ENCODE results near the gene AMIGO1. TPM values are rescaled to one million over a fixed set of nuclear protein-coding genes. Genes with fewer than 3 reads are reported as not detected.

The AMIGO1 gene
- total and polyA plus RNA-seq, 2 of the 8 experiments (the other 6 are each of a cell fraction or from before 2014, with no cell fraction given) = 1.5 to 2.7 TPM

GRCh38 chr1:109528712-109529111 lies 19.2 kb upstream of the AMIGO1 start:
- no peak overlapping the region for H2AK5ac ChIP-seq (ENCODE audit: low read depth, low read length)
- no peaks in the 10 kb centered on the region; the same call in 1 of the 2 replicates for H3K23me2 ChIP-seq (ENCODE audit: low read depth, low read length)
- H2AFZ ChIP-seq (ENCODE audit: low read length) = no peak overlapping the region
- H3K23ac ChIP-seq (ENCODE audit: insufficient read length) = no peak overlapping the region
- TF ChIP-seq NANOG (IDR thresholded peaks at IDR 0.05; ENCODE audit: insufficient read depth, low read depth, low read length, poor library complexity, severe bottlenecking) (no peak), BACH1 (IDR thresholded peaks at IDR 0.05; ENCODE audit: low read length) (no peak), HDAC6 (IDR thresholded peaks at IDR 0.05; ENCODE audit: low read depth, low read length) (no peak), EGR1 (IDR thresholded peaks at IDR 0.05; ENCODE audit: borderline replicate concordance, low read depth, low read length) (no peak), RBBP5 (IDR thresholded peaks at IDR 0.05; ENCODE audit: borderline replicate concordance, low read depth, low read length) (no peak), RXRA (IDR thresholded peaks at IDR 0.05; ENCODE audit: insufficient read depth, low read depth, low read length) (no peak), JUND (IDR thresholded peaks at IDR 0.05; ENCODE audit: low read length) (no peak), POU5F1 (IDR thresholded peaks at IDR 0.05; ENCODE audit: low read depth, low read length) (no peak), CREB1 (IDR thresholded peaks at IDR 0.05) (no peak), GTF2F1 (IDR thresholded peaks at IDR 0.05; ENCODE audit: borderline replicate concordance, low read depth, low read length) (no peak), NRF1 (IDR thresholded peaks at IDR 0.05; ENCODE audit: low read depth, low read length) (no peak), SRF (IDR thresholded peaks at IDR 0.05; ENCODE audit: low read depth, low read length) (no peak), ZNF274 (IDR thresholded peaks at IDR 0.05; ENCODE audit: borderline replicate concordance, extremely low read depth, low read length) (no peak)
- H2BK5ac ChIP-seq (ENCODE audit: low read depth, low read length) = no peak overlapping the region
- no peak overlapping the region for H4K8ac ChIP-seq (ENCODE audit: extremely low read depth, insufficient read depth, low read length)
- no peak overlapping the region for H3K14ac ChIP-seq (ENCODE audit: insufficient read length)
- CTCF ChIA-PET (ENCODE audit: partially characterized antibody) = interaction anchor here (0.6 to 26.3 kb wide), 10 partner anchors 11 to 292 kb away, joined by 3 to 1755 read pairs (median 3); partner anchors contain the start of genes AMIGO1, ATXN7L2, CYB561D1 and GPR61
- POLR2A ChIA-PET (ENCODE audit: partially characterized antibody) = interaction anchor here (1.1 to 1.6 kb wide), 2 partner anchors 19 to 30 kb away, joined by 3 to 7 read pairs; partner anchors contain the start of gene AMIGO1
- FAIRE-seq (no peak), DNase-seq (ENCODE audit: low read depth in 1 of 2, low spot score in 2 of 2) (no peak)
- no peak overlapping the region for H3K27ac ChIP-seq (ENCODE audit: low read depth, low read length)
- H4K91ac ChIP-seq (replicated peaks; ENCODE audit: insufficient read length, low read length) = no peak overlapping the region
- no peak overlapping the region for H3K18ac ChIP-seq (ENCODE audit: extremely low read depth, low read length)
- no peak overlapping the region for H3K4ac ChIP-seq (replicated peaks; ENCODE audit: insufficient read length, low read depth, low read length)
- H2BK12ac ChIP-seq (ENCODE audit: low read depth, low read length) = no peak overlapping the region
- no peak overlapping the region for H3K56ac ChIP-seq (replicated peaks; ENCODE audit: insufficient read length, low read depth, low read length)
- no peaks in the 10 kb centered on the region for H3K9me3 ChIP-seq (ENCODE audit: insufficient read depth in 2 of 2, low read depth in 1 of 2, low read length in 1 of 2)
- no peak overlapping the region for H2BK15ac ChIP-seq (ENCODE audit: low read length)
- no peaks in the 10 kb centered on the region for H3K79me2 ChIP-seq (ENCODE audit: control insufficient read depth in 1 of 2, insufficient read depth in 2 of 2, low read length in 2 of 2)
- no peak overlapping the region for H4K5ac ChIP-seq (ENCODE audit: insufficient read length, low read depth, low read length)
- no peak overlapping the region for H3K4me3 ChIP-seq (ENCODE audit: extremely low read depth in 1 of 4, insufficient read depth in 2 of 4, low read depth in 3 of 4, low read length in 4 of 4)
- 98% methylated on average over 3 of the region's 3 CpGs; no CpG with 5 or more reads in 1 of the 2 experiments for WGBS, 2 experiments (ENCODE audit: extremely low coverage in 1 of 2, insufficient coverage in 1 of 2, insufficient read length in 1 of 2, insufficient replicate concordance in 2 of 2, low coverage in 1 of 2, low lambda C conversion rate in 2 of 2, missing lambda C conversion rate in 1 of 2)
- no peak overlapping the region for H3K9ac ChIP-seq (replicated peaks in 1 of 4; ENCODE audit: extremely low read depth in 1 of 4, low read depth in 3 of 4, low read length in 3 of 4)
- no peaks in the 10 kb centered on the region for H3K36me3 ChIP-seq (ENCODE audit: control insufficient read depth in 2 of 4, insufficient read depth in 4 of 4, low read length in 3 of 4)
- H3K4me1 ChIP-seq (replicated peaks in 1 of 4; ENCODE audit: control insufficient read depth in 3 of 4, insufficient read depth in 4 of 4, low read length in 3 of 4) = peaks cover 0 to 3% (median 1%) of the 10 kb centered on the region in 4 experiments; a peak in 4 of 7 replicates
- H4K20me1 ChIP-seq (replicated peaks in 1 of 2; ENCODE audit: control insufficient read depth in 1 of 2, insufficient read depth in 2 of 2, low read length in 2 of 2) = no peaks in the 10 kb centered on the region
- H3K27me3 ChIP-seq (replicated peaks in 1 of 4; ENCODE audit: control insufficient read depth in 3 of 4, extremely low read depth in 1 of 4, insufficient read depth in 3 of 4, low read length in 3 of 4) = no peaks in the 10 kb centered on the region
- H2BK120ac ChIP-seq (replicated peaks; ENCODE audit: low read depth, low read length) = no peak overlapping the region
- H2BK20ac ChIP-seq (ENCODE audit: low read length) = no peak overlapping the region
- H3K79me1 ChIP-seq (ENCODE audit: low read depth, low read length) = no peaks in the 10 kb centered on the region
- H3K4me2 ChIP-seq (ENCODE audit: insufficient read depth in 1 of 2, low read depth in 2 of 2, low read length in 2 of 2) = no peak overlapping the region
